ENCODE results near the gene PROB1.
"Not testable (repeated sequence)": the region's sequence is repeated elsewhere in the genome, so short reads cannot be mapped to it uniquely, and the experiment has no call there.

PROB1 gene

GRCh38 chr5:139413963-139414362, 19.1 kb upstream of the PROB1 start:
- Histone ChIP-seq H3K36me3 (peaks cover 18% of the 10 kb centered on the region; the same call in 1 of the 2 replicates), H3K4me1 (peaks cover 73% of the 10 kb centered on the region), H3K4me2 (peak overlapping the region; percentile 83), H3K4me3 (no peak overlapping the region), H3K9ac (no peak overlapping the region; the same call in 1 of the 2 replicates), H3K9me3 (no peaks in the 10 kb centered on the region), H4K20me1 (no peaks in the 10 kb centered on the region), H3K27ac (no peak overlapping the region), H3K27me3 (no peaks in the 10 kb centered on the region)
- TF ChIP-seq Cebpa-rat (IDR thresholded peaks at IDR 0.05): no peak

DNA sequence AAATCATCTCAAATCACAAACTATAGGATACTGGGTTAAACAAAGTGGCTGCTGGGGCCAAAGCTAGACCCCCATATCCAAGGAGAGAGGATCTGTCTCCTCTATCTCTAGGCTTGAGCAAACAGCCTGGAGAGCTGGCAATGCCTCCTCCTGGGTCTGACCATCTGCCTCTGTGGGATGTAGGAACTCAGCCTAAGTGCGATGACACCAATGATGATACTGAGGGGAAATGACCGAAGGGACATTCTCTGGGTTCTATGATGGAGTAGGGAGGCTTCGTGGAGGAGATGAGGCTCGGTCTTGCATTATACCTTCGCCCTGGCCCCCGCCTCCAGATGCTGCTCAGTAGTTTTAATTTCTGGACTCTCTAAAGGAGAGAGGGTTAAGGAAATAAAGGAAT, 18.2 kb upstream of the PROB1 start:
- H3K4me1 ChIP-seq: peaks cover 73% of the 10 kb centered on the region

DNA sequence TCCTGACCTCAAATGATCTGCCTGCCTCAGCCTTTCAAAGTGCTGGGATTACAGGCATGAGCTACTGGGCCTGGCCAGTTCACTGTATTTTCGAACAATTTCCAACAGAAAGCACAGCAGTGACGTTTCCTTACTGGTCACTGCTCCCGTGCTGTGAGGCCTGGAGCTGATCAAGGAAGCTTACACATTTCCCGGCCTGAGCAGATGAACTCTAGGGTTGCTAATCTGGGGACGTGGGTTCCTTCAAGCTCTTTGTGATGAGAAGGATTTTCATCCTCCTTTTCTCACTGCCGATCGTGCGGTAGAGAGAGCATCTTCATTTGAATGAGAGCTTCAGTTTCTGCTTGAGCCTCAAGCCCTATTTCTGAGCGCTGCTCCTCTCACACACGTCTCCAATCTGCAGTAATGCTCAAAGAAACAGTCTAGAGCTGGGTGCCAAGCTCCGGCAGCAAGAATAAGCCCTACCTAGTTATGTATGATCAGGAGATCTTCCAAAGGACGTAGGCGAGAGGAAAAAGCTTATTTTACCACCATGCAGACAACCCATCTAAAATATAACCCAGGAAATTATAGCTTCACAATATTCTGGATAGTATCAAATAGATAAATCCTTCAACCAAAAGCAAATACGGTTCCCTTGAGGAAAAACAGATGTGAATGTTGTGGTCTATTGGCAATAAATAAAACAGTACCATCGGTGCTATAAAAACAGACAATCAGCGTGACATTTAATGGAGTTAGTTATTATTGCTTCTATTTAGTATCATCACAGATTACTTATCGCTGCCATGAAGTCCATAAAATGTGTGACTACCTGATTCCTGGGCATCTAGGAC, 16.3 kb upstream of the PROB1 start:
- no peak for TF ChIP-seq Cebpa-rat (IDR thresholded peaks at IDR 0.05)
- H3K9ac ChIP-seq: no peak overlapping the region; the same call in 1 of the 2 replicates
- H3K27ac ChIP-seq: no peak overlapping the region
- peaks cover 73% of the 10 kb centered on the region for H3K4me1 ChIP-seq
- no peaks in the 10 kb centered on the region for H3K27me3 ChIP-seq
- no peak overlapping the region for H3K4me2 ChIP-seq
- H3K36me3 ChIP-seq: 0 out of 2 replicates have a peak, but pooled peaks cover 13% of the 10 kb centered on the region
- no peaks in the 10 kb centered on the region for H3K9me3 ChIP-seq
- no peak overlapping the region for H3K4me3 ChIP-seq
- no peaks in the 10 kb centered on the region for H4K20me1 ChIP-seq

More for the DNA sequence above, 18.2 kb upstream of the PROB1 start:
- Histone ChIP-seq H3K4me3 (no peak overlapping the region), H3K9ac (no peak overlapping the region), H3K36me3 (0 out of 2 replicates have a peak, but pooled peaks cover 18% of the 10 kb centered on the region), H3K27ac (no peak overlapping the region), H3K27me3 (no peaks in the 10 kb centered on the region), H3K4me2 (no peak overlapping the region), H4K20me1 (no peaks in the 10 kb centered on the region), H3K9me3 (no peaks in the 10 kb centered on the region)
- no peak for TF ChIP-seq Cebpa-rat (IDR thresholded peaks at IDR 0.05)

DNA sequence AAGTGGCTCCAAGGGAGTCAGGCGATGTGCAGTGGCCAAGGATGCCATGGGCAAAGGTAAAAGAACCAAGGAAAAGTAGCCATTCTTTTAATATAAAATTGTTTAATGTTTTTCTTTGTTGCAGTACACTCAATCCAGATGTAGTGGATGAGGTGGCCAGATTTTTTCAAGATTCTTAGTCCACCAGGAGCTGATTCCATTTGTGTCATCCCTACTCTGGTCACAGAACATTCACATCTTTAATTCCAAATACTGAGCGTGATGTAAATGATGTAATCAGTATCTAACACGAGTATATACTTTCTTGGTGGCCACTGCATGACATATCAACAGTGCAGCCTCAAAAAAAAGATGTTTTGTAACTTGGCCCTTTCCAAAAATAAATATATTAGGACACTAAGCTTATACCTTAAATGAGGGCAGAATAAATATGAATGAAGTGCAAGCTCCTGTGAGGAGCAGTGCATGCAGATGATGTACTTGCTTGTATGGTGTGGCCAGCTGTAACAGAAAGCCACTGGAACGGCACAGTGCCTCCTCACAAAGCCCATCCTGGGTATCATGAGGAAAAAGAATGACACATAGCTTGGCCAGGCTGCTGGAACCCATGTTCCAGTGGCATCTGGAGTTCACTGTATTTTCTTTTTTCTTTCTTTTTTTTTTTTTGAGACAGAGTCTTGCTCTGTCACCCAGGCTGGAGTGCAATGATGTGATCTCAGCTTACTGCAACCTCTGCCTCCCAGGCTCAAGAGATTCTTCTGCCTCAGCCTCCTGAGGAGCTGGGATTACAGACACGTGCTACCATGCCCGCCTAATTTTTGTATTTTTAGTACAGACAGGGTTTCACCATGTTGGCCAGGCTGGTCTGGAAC, 15.5 kb upstream of the PROB1 start:
- Histone ChIP-seq H3K9ac (no peak overlapping the region), H3K4me3 (no peak overlapping the region), H4K20me1 (no peaks in the 10 kb centered on the region), H3K27me3 (no peaks in the 10 kb centered on the region), H3K36me3 (0 out of 2 replicates have a peak, but pooled peaks cover 13% of the 10 kb centered on the region), H3K4me2 (no peak overlapping the region), H3K9me3 (no peaks in the 10 kb centered on the region), H3K4me1 (peaks cover 73% of the 10 kb centered on the region), H3K27ac (no peak overlapping the region)
- no peak for TF ChIP-seq Cebpa-rat (IDR thresholded peaks at IDR 0.05)

DNA sequence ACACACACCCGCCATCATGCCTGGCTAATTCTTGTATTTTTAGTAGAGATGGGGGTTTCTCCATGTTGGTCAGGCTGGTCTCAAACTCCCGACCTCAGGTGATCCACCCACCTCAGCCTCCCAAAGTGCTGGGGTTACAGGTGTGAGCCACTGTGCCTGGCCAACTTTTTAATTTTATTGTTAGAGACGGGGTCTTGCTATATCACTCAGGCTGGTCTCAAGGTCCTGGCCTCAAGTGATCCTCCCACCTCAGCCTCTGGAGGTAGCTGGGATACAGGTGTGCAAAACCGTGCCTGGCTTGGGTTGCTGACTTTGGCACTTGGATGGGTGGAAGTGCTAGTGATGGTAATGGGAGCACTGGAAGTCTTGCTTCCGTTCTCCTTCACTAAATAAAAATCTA, 14.2 kb upstream of the PROB1 start:
- H3K27me3 ChIP-seq, H3K4me2 ChIP-seq: not testable (repeated sequence)

GRCh38 chr5:139408191-139408590, 13.3 kb upstream of the PROB1 start:
- Histone ChIP-seq H3K9me3 (no peaks in the 10 kb centered on the region), H3K9ac (no peak overlapping the region), H3K4me3 (no peak overlapping the region), H3K4me1 (peaks cover 68% of the 10 kb centered on the region), H3K36me3 (0 out of 2 replicates have a peak, but pooled peaks cover 6% of the 10 kb centered on the region), H3K27me3 (no peaks in the 10 kb centered on the region), H4K20me1 (no peaks in the 10 kb centered on the region), H3K4me2 (peak overlapping the region; percentile 47; the same call in 1 of the 2 replicates), H3K27ac (no peak overlapping the region)
- TF ChIP-seq Cebpa-rat (IDR thresholded peaks at IDR 0.05): no peak

More for the DNA sequence above, 14.2 kb upstream of the PROB1 start:
- not testable (repeated sequence) for H4K20me1 ChIP-seq, H3K9me3 ChIP-seq, H3K9ac ChIP-seq, H3K4me3 ChIP-seq, H3K27ac ChIP-seq
- Histone ChIP-seq H3K4me1 (peaks cover 73% of the 10 kb centered on the region), H3K36me3 (0 out of 2 replicates have a peak, but pooled peaks cover 13% of the 10 kb centered on the region)

GRCh38 chr5:139407517-139407916, 12.6 kb upstream of the PROB1 start:
- no peaks in the 10 kb centered on the region for H3K9me3 ChIP-seq
- H3K4me2 ChIP-seq: peak overlapping the region; percentile 47
- H3K27me3 ChIP-seq: no peaks in the 10 kb centered on the region
- no peaks in the 10 kb centered on the region for H4K20me1 ChIP-seq
- 0 out of 2 replicates have a peak, but pooled peaks cover 1% of the 10 kb centered on the region for H3K36me3 ChIP-seq
- no peak overlapping the region for H3K27ac ChIP-seq
- peaks cover 74% of the 10 kb centered on the region for H3K4me1 ChIP-seq
- no peak overlapping the region for H3K9ac ChIP-seq
- no peak for TF ChIP-seq Cebpa-rat (IDR thresholded peaks at IDR 0.05)
- H3K4me3 ChIP-seq: no peak overlapping the region

- H3K9ac ChIP-seq: no peak overlapping the region
- no peaks in the 10 kb centered on the region for H3K9me3 ChIP-seq
- no peak overlapping the region for H3K27ac ChIP-seq
- H3K36me3 ChIP-seq: no peaks in the 10 kb centered on the region
- H3K27me3 ChIP-seq: no peaks in the 10 kb centered on the region
- peaks cover 76% of the 10 kb centered on the region for H3K4me1 ChIP-seq
- H3K4me2 ChIP-seq: no peak overlapping the region; the same call in 1 of the 2 replicates
- no peaks in the 10 kb centered on the region for H4K20me1 ChIP-seq
- H3K4me3 ChIP-seq: no peak overlapping the region
- no peak for TF ChIP-seq Cebpa-rat (IDR thresholded peaks at IDR 0.05)
Measured at GRCh38 chr5:139406963-139407362, 12.1 kb upstream of the PROB1 start.

DNA sequence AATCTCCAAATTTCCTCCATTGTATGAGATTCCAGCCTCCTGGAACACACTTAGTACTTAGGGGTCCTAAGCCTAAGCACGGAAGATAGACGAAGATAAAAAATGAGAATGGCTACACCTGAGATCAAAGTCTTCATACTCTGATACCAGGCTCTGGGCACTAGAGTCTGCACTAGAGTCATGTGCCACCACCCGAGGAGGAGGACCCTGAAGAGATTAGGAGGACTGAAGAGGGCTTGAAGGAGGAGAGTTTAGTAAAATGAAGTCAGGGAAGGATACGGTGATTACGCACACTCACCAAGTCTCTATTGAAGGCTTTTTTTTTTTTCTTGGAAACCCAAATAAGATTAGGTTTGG, 9.6 kb upstream of the PROB1 start:
- no peaks in the 10 kb centered on the region for H4K20me1 ChIP-seq
- TF ChIP-seq Cebpa-rat (IDR thresholded peaks at IDR 0.05): no peak
- peak overlapping the region; percentile 64 for H3K4me3 ChIP-seq
- H3K4me2 ChIP-seq: peak overlapping the region; percentile 89
- H3K4me1 ChIP-seq: peaks cover 69% of the 10 kb centered on the region
- H3K9me3 ChIP-seq: no peaks in the 10 kb centered on the region
- peak overlapping the region; percentile 75 for H3K9ac ChIP-seq
- peaks cover 7% of the 10 kb centered on the region; the same call in 1 of the 2 replicates for H3K36me3 ChIP-seq
- H3K27ac ChIP-seq: peak overlapping the region; percentile 81
- no peaks in the 10 kb centered on the region for H3K27me3 ChIP-seq
